Measurements from ENCODE around the gene MDGA2.

GRCh38 chr14:46820291-46820690, 855.1 kb downstream of the MDGA2 start:
- no peak for TF ChIP-seq EP300 (IDR thresholded peaks at IDR 0.05; ENCODE audit: borderline replicate concordance in 1 of 2, low read depth in 1 of 2, low read length in 1 of 2)
- no peak for TF ChIP-seq CTCF (IDR thresholded peaks at IDR 0.05)
- TF ChIP-seq POLR2AphosphoS5 (IDR thresholded peaks at IDR 0.05; ENCODE audit: low read depth, low read length): no peak
- TF ChIP-seq YY1 (IDR thresholded peaks at IDR 0.05; ENCODE audit: low read depth): no peak
- TF ChIP-seq CHD2 (IDR thresholded peaks at IDR 0.05; ENCODE audit: low read length, partially characterized antibody): no peak

All from SK-N-SH (cell line).